ENCODE measurements around the gene GPR161.

DNA sequence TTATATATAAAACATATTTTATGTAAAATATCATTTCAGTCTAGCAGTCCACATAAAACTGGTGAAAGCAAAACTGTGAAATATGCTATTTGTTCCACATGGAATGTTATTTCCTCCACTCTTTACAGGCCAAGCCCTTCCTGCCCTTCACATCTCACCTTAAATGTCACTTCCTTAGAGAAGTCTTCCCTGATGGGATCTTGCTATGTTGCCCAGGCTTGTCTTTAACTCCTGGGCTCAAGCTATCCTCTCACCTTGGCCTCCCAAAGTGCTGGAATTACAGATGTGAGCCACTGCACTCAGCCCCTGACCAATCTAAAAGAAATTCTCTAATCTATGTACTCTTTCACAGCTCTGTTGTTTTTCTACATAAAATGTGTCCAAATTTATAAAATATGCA is 2.3 kb upstream of the GPR161 start:
- no peak for TF ChIP-seq EP300 (IDR thresholded peaks at IDR 0.05; ENCODE audit: borderline replicate concordance in 1 of 2, control insufficient read depth in 1 of 2, low read depth in 2 of 2, low read length in 2 of 2)
- no peak for TF ChIP-seq EZH2 (IDR thresholded peaks at IDR 0.05; ENCODE audit: borderline replicate concordance, control insufficient read depth, low read depth, low read length)
- no peak for TF ChIP-seq RFX5 (IDR thresholded peaks at IDR 0.05; ENCODE audit: low read depth, low read length)
- no peak for TF ChIP-seq POLR2A (IDR thresholded peaks at IDR 0.05; ENCODE audit: low read depth, low read length)
- TF ChIP-seq SIX5 (IDR thresholded peaks at IDR 0.05; ENCODE audit: low read depth, low read length, severe bottlenecking), result no peak
- TF ChIP-seq, protein P1, sequence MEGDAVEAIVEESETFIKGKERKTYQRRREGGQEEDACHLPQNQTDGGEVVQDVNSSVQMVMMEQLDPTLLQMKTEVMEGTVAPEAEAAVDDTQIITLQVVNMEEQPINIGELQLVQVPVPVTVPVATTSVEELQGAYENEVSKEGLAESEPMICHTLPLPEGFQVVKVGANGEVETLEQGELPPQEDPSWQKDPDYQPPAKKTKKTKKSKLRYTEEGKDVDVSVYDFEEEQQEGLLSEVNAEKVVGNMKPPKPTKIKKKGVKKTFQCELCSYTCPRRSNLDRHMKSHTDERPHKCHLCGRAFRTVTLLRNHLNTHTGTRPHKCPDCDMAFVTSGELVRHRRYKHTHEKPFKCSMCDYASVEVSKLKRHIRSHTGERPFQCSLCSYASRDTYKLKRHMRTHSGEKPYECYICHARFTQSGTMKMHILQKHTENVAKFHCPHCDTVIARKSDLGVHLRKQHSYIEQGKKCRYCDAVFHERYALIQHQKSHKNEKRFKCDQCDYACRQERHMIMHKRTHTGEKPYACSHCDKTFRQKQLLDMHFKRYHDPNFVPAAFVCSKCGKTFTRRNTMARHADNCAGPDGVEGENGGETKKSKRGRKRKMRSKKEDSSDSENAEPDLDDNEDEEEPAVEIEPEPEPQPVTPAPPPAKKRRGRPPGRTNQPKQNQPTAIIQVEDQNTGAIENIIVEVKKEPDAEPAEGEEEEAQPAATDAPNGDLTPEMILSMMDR (IDR thresholded peaks at IDR 0.05 in 2 of 3, conservative IDR thresholded peaks at IDR 0.05 in 1 of 3; ENCODE audit: control insufficient read depth in 2 of 3, extremely low read depth in 1 of 3, insufficient read depth in 1 of 3, low read depth in 3 of 3, low read length in 3 of 3), result no peak
